HS-5 (cell line): Measurements from ENCODE around the gene NCAM1.

Source experiments
- DNase-seq: peaks from one replicate; pipeline ENCODE4 v3.0.0-alpha.2; 2012; ENCODE audit warnings: low read depth

NCAM1 gene

DNA sequence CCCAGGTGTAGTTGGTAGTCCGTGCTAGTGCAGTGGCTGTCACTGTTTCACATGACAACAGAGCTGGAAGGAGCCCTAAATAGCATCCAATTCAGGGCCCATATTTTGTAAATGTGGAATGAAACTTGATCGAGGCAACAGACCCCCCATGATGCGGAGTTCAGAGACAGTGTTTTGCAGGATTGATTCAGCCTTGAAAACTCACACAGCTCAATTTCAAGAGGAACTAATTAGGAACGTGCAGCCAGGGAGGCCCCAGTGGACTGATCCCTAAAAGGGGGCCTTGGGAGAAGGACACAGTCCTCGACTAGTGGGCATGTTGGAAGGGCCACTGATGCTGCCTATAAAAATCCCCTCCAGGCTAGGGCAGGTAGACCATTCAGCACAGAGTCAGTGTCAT, 292.2 kb downstream of the NCAM1 start:
- no peak for DNase-seq

DNA sequence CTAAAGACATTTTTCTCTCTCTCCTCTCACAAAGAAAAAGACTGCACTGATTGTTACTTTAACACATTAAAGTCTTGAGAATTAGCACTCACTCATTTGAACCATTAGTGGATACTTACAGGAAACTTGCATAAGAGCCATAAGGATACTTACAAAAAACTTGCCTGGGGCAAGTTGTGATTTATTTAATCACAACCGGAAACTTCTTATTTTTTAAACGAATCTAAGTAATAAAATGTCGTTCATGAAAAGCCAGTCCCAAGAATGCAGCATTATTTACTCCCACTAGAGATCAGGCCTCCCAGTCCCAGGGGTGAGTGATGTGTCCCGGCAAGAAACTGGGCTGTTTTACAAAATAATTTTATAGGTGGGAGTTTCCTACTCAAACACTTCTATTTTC, 293.9 kb downstream of the NCAM1 start:
- no peak for DNase-seq

DNA sequence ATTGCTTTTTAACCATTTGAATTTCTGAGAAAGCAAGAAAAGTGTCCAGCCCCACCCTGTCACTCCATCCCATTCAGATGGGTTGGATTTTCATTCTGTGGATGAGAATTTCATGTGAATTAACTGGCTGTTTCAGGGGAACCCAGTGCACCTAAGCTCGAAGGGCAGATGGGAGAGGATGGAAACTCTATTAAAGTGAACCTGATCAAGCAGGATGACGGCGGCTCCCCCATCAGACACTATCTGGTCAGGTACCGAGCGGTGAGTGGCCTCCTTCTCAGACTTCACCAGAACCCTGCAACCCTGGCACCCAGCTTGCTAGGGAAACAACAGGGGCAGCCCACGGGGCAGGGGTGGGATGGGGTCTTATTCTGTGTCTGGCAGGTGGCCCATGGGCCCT, 294.5 kb downstream of the NCAM1 start:
- no peak for DNase-seq

DNA sequence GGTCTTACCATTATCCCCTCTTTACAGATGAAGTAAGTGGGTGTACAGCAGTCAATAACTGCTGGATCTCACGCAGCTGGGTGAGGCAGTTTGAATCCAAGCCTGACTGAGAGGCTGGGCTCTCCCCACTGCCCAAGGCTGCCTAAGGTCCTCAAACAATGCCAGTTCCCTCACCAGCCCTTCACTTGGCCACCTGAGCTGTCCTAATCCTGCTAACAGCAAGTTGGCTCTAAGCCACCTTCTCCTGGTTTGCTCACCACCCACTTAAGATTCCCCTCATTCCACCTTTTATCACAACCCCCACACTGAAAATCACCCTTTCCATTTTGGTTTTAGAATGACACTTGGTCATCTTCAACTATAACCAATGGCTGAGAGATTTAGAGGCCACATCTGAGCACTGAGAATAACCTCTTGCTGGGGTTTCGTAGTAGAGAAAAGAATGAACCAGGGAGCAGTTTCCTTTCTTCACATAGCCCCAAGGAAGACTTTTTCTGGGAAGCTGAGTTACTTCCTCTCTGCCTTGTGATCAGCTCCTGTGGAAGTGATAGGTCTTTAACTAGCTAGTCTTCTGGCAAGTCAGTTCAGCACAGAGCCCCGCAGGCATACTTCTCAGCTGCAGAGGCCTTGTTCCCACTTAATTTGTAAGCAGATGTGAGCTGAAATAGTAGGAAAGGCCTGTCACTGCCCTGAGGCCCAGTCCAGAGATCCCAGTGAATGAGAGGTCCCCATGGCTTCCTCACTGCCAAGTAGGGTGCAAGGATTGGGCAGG, 295.4 kb downstream of the NCAM1 start:
- no peak for DNase-seq

GRCh38 chr11:113260096-113260425, 298.8 kb downstream of the NCAM1 start:
- no peak for DNase-seq

DNA sequence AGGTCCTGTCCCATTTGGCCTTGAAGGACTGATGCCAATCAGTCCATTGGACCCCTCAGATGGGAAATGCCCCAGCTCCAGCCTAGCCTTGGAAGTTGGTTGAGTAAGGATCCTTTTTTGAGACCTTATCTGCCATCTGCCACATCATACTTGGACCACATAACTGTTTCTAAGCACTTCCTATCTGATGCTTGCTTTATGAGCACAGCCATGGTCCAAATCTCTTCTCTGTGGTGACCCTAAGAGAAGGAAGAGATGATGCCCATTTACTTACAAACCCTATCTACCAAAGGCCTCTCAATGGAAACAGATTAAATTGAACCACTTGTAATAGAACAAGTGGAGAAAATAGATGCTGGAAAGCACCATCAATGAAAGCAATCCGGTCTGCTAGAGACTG, 299.3 kb downstream of the NCAM1 start:
- DNase-seq, result no peak

GRCh38 chr11:113261709-113262475, 300.7 kb downstream of the NCAM1 start:
- no peak for DNase-seq

GRCh38 chr11:113262594-113262993, 301.4 kb downstream of the NCAM1 start:
- no peak for DNase-seq

DNA sequence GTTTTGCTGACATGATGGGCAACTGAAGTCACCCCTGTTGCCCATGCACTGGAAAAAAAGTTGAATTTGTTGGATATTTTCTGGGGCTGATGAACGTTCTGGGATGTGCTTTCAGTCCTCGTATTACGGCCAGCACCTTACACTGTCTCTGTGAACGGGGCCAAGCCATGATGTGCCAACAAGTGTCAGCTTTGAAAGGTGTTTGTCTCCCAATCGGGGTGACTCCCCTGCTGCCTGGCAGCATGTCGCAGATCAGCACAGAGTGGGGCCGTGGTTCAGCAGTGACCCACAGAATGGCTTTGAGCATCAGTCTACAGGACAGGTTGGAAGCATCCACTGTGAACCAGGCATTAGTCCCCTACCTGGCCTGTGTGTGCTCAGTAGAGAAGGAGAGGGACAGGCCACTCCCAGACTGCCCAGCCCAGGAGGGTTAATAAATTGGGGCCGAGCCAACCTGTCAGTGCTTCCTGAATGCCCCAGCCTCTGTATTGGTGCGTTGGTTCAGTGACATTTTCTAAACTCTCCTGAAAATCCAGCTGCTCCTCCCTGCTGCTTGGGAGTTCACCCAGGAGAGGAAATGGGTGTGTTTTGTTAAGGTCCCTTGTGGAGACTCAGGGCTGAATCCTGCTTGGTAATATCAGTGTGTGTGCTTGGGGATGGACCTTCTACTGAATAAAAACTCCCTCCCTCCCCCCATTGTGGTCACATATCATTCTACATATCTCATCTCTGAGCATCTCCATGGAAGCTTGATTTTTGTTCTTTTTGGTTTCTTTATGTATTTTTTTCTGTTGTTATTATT, 302.4 kb downstream of the NCAM1 start:
- DNase-seq, result no peak

DNA sequence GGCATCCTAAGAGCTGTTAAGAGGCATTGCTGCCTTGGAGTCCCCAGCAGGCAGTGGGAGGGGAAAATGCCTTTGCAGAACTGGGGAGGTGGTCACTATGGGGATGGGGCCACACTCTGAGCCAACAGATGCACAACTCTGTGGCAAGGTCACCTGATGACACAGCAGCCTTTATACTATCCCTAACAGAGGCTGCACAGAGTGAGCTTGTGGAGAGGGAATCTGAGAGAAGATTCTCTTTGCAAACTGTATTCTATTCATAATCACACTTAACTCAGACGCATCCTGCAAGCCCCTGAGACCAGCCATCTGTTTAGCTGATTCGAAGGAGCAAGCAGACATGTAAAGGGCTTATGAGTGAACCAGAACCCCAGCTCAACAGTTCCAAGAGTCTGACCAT, 304.1 kb downstream of the NCAM1 start:
- DNase-seq, result no peak

DNA sequence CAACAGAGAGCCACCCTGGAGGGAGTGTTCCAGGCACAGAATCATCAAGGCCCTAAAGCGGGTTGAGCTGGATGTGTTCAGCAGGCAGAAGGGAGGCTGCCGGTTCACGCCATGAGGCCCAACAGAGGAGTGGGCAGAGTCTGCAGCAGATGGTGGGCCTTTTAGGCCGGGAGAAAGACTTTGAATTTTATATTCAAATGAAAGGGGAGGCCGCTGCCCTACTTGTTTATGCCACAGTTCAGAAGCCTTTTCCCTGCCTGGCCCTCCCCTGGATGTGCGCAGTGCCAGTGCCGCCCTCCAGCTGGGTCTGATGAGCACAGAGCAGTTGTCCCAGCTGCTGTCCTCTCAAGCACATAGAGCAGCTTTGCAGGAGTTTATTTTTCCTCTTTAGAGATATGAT, 306.3 kb downstream of the NCAM1 start:
- DNase-seq, result no peak

DNA sequence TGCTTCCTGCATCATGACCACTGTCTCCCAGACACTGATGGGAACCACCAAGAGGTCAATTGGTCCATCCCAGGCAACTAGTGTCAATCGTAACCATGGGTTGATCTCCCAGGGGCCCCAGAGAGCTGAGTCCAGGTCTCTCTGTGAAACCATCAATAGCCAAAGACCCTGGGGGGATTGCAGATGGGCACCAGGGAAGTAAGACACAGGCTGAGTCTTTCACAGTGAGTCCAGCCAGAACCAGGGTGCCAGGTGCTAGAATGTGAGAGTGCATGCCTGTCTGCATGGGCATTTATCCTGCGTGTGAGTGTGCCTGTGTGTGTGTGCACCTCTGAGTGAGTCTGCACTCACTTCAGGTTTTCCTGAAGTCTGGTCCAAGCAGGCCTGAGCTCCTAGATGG, 307.9 kb downstream of the NCAM1 start:
- DNase-seq, result no peak

DNA sequence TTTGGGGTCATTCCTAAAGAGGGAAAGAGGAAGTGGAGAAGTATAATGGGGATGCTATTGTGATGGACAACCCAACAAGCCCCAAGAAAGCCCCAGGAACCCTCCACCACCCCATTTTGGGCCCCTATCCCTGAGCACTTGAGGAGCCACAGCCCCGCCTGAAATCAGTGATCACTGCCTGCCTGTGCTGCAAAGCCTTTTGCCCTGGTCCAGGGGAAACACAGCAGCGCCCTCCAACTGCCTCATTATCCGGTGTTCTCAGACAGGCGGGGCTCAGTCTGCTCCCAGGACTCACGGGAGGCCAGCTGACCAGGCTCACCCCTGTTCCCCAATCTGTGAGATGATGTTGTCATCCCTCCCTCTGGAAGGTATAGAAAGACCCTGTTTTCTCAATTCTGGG, 308.4 kb downstream of the NCAM1 start:
- no peak for DNase-seq

DNA sequence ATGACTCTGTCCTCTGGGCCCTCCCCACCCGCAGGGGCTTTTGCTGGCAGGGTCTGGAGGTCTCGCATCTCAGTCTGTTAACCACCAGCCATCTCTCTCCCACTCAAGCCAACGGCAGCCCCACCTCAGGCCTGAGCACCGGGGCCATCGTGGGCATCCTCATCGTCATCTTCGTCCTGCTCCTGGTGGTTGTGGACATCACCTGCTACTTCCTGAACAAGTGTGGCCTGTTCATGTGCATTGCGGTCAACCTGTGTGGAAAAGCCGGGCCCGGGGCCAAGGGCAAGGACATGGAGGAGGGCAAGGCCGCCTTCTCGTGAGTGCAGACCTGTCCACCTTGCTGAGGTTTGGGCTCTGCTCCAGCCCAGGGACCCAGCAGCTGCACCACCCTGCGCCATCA, 308.9 kb downstream of the NCAM1 start:
- no peak for DNase-seq

GRCh38 chr11:113271551-113272245, 310.5 kb downstream of the NCAM1 start:
- no peak for DNase-seq

DNA sequence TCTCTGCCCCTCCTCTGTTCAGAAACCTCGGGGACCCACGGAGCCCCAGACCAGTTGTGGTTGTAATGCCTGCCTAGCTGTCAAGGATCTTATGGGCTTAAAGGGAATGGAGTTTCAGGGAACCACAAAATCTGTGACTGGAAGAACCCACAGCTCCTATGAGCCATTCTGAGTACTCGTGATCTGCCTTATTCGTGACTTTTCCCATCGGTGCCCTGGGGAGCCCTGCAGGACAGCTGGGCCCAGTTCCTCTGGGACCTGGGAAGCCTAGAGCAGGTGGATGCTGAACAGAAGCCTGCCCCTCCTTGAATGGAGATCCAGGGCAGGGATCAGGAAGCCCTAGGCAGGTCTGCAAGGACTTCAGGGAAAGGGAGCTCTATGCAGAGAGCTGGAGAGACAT, 311.1 kb downstream of the NCAM1 start:
- DNase-seq, result no peak

DNA sequence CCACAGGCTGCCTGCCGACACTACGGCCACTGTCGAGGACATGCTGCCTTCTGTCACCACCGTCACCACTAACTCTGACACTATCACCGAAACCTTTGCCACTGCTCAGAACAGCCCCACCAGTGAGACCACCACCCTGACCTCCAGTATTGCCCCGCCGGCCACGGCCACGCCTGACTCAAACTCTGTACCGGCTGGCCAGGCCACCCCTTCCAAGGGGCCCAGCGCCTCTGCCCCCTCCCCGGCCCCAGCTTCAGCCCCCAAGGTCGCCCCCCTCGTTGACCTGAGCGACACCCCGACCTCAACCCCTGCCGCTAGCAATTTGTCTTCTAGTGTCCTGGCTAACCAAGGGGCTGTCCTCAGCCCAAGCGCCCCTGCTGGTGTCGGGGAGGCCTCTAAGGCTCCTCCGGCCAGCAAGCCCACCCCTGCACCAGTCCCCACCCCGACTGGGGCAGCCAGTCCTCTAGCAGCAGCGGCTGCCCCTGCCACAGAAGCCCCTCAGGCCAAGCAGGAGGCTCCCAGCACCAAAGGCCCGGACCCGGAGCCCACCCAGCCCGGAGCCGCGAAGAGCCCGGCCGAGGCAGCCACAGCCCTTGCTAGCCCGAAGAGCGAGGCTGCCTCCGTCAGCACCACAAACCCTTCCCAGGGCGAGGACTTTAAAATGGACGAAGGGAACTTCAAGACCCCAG, 311.9 kb downstream of the NCAM1 start:
- no peak for DNase-seq

DNA sequence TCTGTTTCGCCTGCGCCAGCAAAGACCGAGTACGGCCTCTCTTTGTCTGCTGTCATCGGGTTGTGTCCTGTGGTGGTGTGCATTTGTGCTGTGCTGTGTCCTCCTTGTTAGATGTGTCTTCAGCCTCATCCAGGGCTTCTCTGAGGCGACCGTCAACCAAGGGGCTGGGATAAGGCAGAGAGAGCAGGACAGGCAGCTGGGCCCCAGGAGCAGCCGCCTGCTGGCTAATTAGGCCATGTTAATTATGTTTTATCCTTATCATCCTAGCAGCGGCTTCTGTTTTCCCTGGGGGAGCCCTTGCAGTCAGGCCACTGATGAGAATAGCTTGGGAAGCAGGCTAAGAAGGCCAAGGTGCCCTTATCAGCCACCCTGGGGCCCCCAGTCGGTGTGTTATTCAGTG, 312.5 kb downstream of the NCAM1 start:
- DNase-seq, result no peak

DNA sequence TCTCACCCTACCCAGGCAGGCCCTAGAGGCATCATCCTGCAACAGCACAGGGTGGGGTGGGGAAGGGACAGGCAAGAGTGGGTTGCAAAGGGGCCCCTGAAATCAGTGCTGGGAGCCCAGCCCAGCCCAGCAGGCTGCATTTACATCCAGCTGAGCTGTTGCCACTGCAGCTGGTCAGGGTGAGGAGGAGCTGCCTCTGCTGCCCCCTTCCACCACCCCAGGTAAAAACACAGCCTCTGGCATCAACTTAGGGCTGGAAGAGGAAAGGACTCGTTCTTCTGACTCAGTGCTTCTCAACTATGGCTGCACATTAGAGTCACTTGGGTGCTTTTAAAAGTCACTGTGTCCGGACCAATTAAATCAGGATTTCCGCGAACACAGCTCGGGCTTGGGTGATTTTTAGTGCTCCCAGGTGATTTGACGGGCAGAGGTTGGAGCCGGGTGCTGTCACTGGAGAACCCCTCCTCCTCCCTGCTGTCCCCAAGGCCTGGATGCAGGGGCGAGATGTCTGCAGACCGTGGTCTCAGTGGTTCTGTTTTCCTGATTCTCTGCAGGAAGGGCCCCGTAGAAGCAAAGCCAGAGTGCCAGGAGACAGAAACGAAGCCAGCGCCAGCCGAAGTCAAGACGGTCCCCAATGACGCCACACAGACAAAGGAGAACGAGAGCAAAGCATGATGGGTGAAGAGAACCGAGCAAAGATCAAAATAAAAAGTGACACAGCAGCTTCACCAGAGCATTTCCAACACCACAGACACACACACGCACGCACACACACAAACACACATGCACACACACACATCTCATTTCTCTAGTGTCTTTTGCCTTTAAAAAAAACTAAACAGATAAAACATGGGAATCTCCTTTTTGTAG, 313.7 kb downstream of the NCAM1 start:
- no peak for DNase-seq

- DNase-seq, result no peak
Measured at GRCh38 chr11:113275602-113276001, 314.4 kb downstream of the NCAM1 start.

GRCh38 chr11:113276466-113276865, 315.2 kb downstream of the NCAM1 start:
- DNase-seq, result no peak
